Jurkat, Clone E6-1 (cell line): ENCODE results near the gene AMH. TPM values are rescaled to one million over a fixed set of nuclear protein-coding genes. Genes with fewer than 3 reads are reported as not detected.
"Not testable (repeated sequence)": the region's sequence is repeated elsewhere in the genome, so short reads cannot be mapped to it uniquely, and the experiment has no call there.

Source experiments
- DNase-seq: peaks from one replicate; pipeline ENCODE4 v3.0.0-alpha.2; 2011; ENCODE audit warnings: low read depth, low spot score
- H3K4me3 ChIP-seq: 2 replicates; pipeline ENCODE4 v1.5.1; 2011; ENCODE audit warnings: mild to moderate bottlenecking, low read length, control low read depth, moderate library complexity
- polyA plus RNA-seq: library from polyadenylated mRNA; unstranded; fragments of >200 nt; gene quantifications from one replicate; pipeline ENCODE4 v1.2.1, GENCODE V29; 2012; ENCODE audit warnings: missing spikeins; ENCODE audit not compliant: insufficient read length, insufficient read depth

The AMH gene
- 17.0 TPM for polyA plus RNA-seq

- H3K4me3 ChIP-seq: no peak within 1 kb of the TSS
- DNase-seq: no peak
Observed at GRCh38 chr19:2249010-2249866, at the start of gene AMH. AMH (plus strand) TSS chr19:2249323; CDS start chr19:2249333, 10 bp downstream.

- H3K4me3 ChIP-seq: no peak overlapping the region
- DNase-seq: no peak
Observed at GRCh38 chr19:2199861-2200623, 49.1 kb upstream of the AMH start.

- DNase-seq, H3K4me3 ChIP-seq: not testable (repeated sequence)
Observed at GRCh38 chr19:2200624-2201294, 48.4 kb upstream of the AMH start.

- no peak overlapping the region for H3K4me3 ChIP-seq
- DNase-seq: no peak
Observed at GRCh38 chr19:2201473-2202148, 47.5 kb upstream of the AMH start.

- no peak overlapping the region for H3K4me3 ChIP-seq
- no peak for DNase-seq
Observed at GRCh38 chr19:2202366-2202765, 46.8 kb upstream of the AMH start.

- H3K4me3 ChIP-seq: no peak overlapping the region
- DNase-seq: no peak
Observed at GRCh38 chr19:2207008-2207407, 42.1 kb upstream of the AMH start.

GRCh38 chr19:2207991-2208860 is 40.9 kb upstream of the AMH start:
- peak; percentile 22 for DNase-seq

GRCh38 chr19:2208975-2209374 is 40.1 kb upstream of the AMH start:
- DNase-seq: no peak

More at GRCh38 chr19:2207991-2208860, 40.9 kb upstream of the AMH start:
- H3K4me3 ChIP-seq: no peak overlapping the region

GRCh38 chr19:2209408-2209807 is 39.7 kb upstream of the AMH start:
- DNase-seq: no peak
- no peak overlapping the region for H3K4me3 ChIP-seq

More at GRCh38 chr19:2208975-2209374, 40.1 kb upstream of the AMH start:
- H3K4me3 ChIP-seq: no peak overlapping the region

GRCh38 chr19:2210206-2210605 is 38.9 kb upstream of the AMH start:
- no peak overlapping the region for H3K4me3 ChIP-seq
- DNase-seq: no peak

GRCh38 chr19:2210987-2211740 is 38.0 kb upstream of the AMH start:
- DNase-seq: no peak
- H3K4me3 ChIP-seq: no peak overlapping the region

- DNase-seq: no peak
- no peak overlapping the region for H3K4me3 ChIP-seq
Observed at GRCh38 chr19:2212861-2213711, 36.0 kb upstream of the AMH start.

- H3K4me3 ChIP-seq: no peak overlapping the region
- DNase-seq: no peak
Observed at GRCh38 chr19:2213799-2214198, 35.3 kb upstream of the AMH start.

- DNase-seq: no peak
- no peak overlapping the region for H3K4me3 ChIP-seq
Observed at GRCh38 chr19:2214251-2214650, 34.9 kb upstream of the AMH start.

GRCh38 chr19:2215281-2215751 is 33.8 kb upstream of the AMH start:
- no peak overlapping the region for H3K4me3 ChIP-seq
- no peak for DNase-seq

GRCh38 chr19:2216361-2217225 is 32.5 kb upstream of the AMH start:
- no peak for DNase-seq
- no peak overlapping the region for H3K4me3 ChIP-seq
